HG03097 (cell line): ENCODE measurements around the gene MESP1.

ENCODE experiments used
- ATAC-seq: cut with Tn5 transposase; IDR thresholded peaks from one replicate; pipeline ENCODE4 v1.9.1; 2021; ENCODE audit not compliant: unreplicated experiment, low FRiP score

MESP1 gene

GRCh38 chr15:89732451-89733172 lies 18.4 kb downstream of the MESP1 start:
- ATAC-seq, result no peak

GRCh38 chr15:89731275-89731674 lies 19.8 kb downstream of the MESP1 start:
- no peak for ATAC-seq

GRCh38 chr15:89728254-89728653 lies 22.8 kb downstream of the MESP1 start:
- ATAC-seq, result no peak

- ATAC-seq, result no peak
These were observed 26.0 kb downstream of the MESP1 start for GRCh38 chr15:89725064-89725463.

GRCh38 chr15:89724621-89725020 lies 26.4 kb downstream of the MESP1 start:
- ATAC-seq, result no peak

GRCh38 chr15:89723031-89723430 lies 28.0 kb downstream of the MESP1 start:
- ATAC-seq, result no peak

- ATAC-seq, result no peak
These were observed 36.3 kb downstream of the MESP1 start for GRCh38 chr15:89714775-89715174.

- ATAC-seq, result no peak
These were observed 43.5 kb downstream of the MESP1 start for GRCh38 chr15:89707577-89707976.

GRCh38 chr15:89704411-89704810 lies 46.6 kb downstream of the MESP1 start:
- no peak for ATAC-seq
